GM12878 (cell line): Measurements from ENCODE around the gene LY6G5C. TPM values are rescaled to one million over a fixed set of nuclear protein-coding genes. Genes with fewer than 3 reads are reported as not detected.

Experiments used
- ATAC-seq: fragments of 200-7000 bp; cut with Tn5 transposase; 3 replicates; pipeline ENCODE4 v1.9.1; 2020; ENCODE audit warnings: mild to moderate bottlenecking, moderate library complexity
- BruUV-seq: library from RNA; stranded (reverse); fragments of 400-500 nt; replicated peaks from 2 replicates; lab custom pipeline; 2021; lab: Mats Ljungman, UMichigan
- CTCF ChIA-PET: fragments of 300-600 bp; sonication (Branson Sonifier 250); formaldehyde crosslinking; extraction: SDS; loops from one replicate; lab custom pipeline; 2021; ENCODE audit warnings: inconsistent platforms; lab: Yijun Ruan, JAX
- POLR2A ChIA-PET: fragments of 350-600 bp; formaldehyde crosslinking; extraction: SDS; loops from one replicate; lab custom pipeline; 2021; ENCODE audit warnings: inconsistent platforms; lab: Charles Lee
- RAD21 ChIA-PET: fragments of 300-600 bp; sonication (Branson Sonifier 250); formaldehyde crosslinking; loops from one replicate; lab custom pipeline; 2023; ENCODE audit warnings: antibody characterized with exemption; ENCODE audit not compliant: unreplicated experiment; lab: Charles Lee
- SMC1A ChIA-PET: fragments of 300-600 bp; sonication (Branson Sonifier 250); formaldehyde crosslinking; loops from one replicate; lab custom pipeline; 2023; ENCODE audit not compliant: unreplicated experiment, uncharacterized antibody; lab: Charles Lee
- DNase-seq: peaks from one replicate; pipeline ENCODE4 v3.0.0-alpha.2; 2011; ENCODE audit warnings: low read depth, low spot score
- FAIRE-seq: peaks from 3 replicates; lab custom pipeline; 2011; peaks lifted over from hg19 to GRCh38; lab: Jason Lieb, UNC
- H2AFZ ChIP-seq: 2 replicates; pipeline ENCODE4 v1.6.0; 2011; ENCODE audit warnings: low read depth, low read length, control low read depth; ENCODE audit not compliant: control insufficient read depth
- H3K27ac ChIP-seq: 2 replicates; pipeline ENCODE4 v1.5.1; 2011; ENCODE audit warnings: control low read depth; ENCODE audit not compliant: control insufficient read depth, insufficient read depth
- H3K27me3 ChIP-seq, 2 experiments: replicated peaks in 1 of 2; 2 replicates each; pipeline versions ENCODE4 v1.6.0 to v1.6.1; 2011; ENCODE audit warnings: low read length in 1 of 2; ENCODE audit not compliant: control insufficient read depth in 2 of 2, insufficient read depth in 2 of 2
- H3K36me3 ChIP-seq, 2 experiments: 2 replicates each; pipeline ENCODE4 v1.5.1; 2011; ENCODE audit warnings: low read length in 1 of 2; ENCODE audit not compliant: control insufficient read depth in 2 of 2, insufficient read depth in 2 of 2
- H3K4me1 ChIP-seq: 2 replicates; pipeline ENCODE4 v1.6.1; 2011; ENCODE audit warnings: mild to moderate bottlenecking, low read length, moderate library complexity, mixed read lengths; ENCODE audit not compliant: control insufficient read depth, insufficient read depth
- H3K4me2 ChIP-seq: 2 replicates; pipeline ENCODE4 v1.6.0; 2011; ENCODE audit warnings: control low read depth; ENCODE audit not compliant: control insufficient read depth, insufficient read depth
- H3K4me3 ChIP-seq: fragments of 200-600 bp; sonication (generic); 2 replicates; pipeline ENCODE4 v1.5.1; 2016
- H3K79me2 ChIP-seq: 2 replicates; pipeline ENCODE4 v1.6.0; 2011; ENCODE audit warnings: low read length; ENCODE audit not compliant: control insufficient read depth, insufficient read depth
- H3K9ac ChIP-seq: 2 replicates; pipeline ENCODE4 v1.8.0; 2011; ENCODE audit warnings: low read length, control low read depth, mixed read lengths; ENCODE audit not compliant: control insufficient read depth, insufficient read depth
- H3K9me3 ChIP-seq: replicated peaks from 3 replicates; pipeline ENCODE4 v1.5.1; 2011; ENCODE audit warnings: mild to moderate bottlenecking, low read length; ENCODE audit not compliant: control insufficient read depth, insufficient read depth
- H4K20me1 ChIP-seq: 2 replicates; pipeline ENCODE4 v1.6.0; 2011; ENCODE audit not compliant: control insufficient read depth, insufficient read depth
- CHD1 ChIP-seq: IDR thresholded peaks from 2 replicates; pipeline ENCODE4 v1.6.1; 2012; ENCODE audit warnings: low read depth, low read length, improper control_type of control experiment
- EGR1 ChIP-seq, 2 experiments: IDR thresholded peaks; 1 replicate in 1 of 2; 2 replicates in 1 of 2; pipeline ENCODE4 v1.6.1; 2011 to 2012; ENCODE audit warnings: low read depth in 2 of 2, low read length in 2 of 2, borderline replicate concordance in 1 of 2, mild to moderate bottlenecking in 1 of 2, moderate library complexity in 1 of 2
- GABPA ChIP-seq: IDR thresholded peaks from 2 replicates; pipeline ENCODE4 v1.6.1; 2014; ENCODE audit warnings: antibody characterized with exemption, low read depth, mild to moderate bottlenecking, inconsistent platforms
- STAT3 ChIP-seq: IDR thresholded peaks from 2 replicates; pipeline ENCODE4 v1.6.1; 2011; ENCODE audit warnings: low read depth, low read length, improper control_type of control experiment
- SUPT20H ChIP-seq: IDR thresholded peaks from 2 replicates; pipeline ENCODE4 v1.6.1; 2011; ENCODE audit warnings: low read depth, mild to moderate bottlenecking, low read length, moderate library complexity, borderline replicate concordance; ENCODE audit not compliant: control insufficient read depth
- WRNIP1 ChIP-seq: IDR thresholded peaks from 2 replicates; pipeline ENCODE4 v1.6.1; 2011; ENCODE audit warnings: low read depth, low read length, improper control_type of control experiment, borderline replicate concordance
- WGBS: methylation state at CpG from one replicate; pipeline ENCODE4 v1.1.6; 2016; ENCODE audit warnings: low lambda C conversion rate; ENCODE audit not compliant: insufficient replicate concordance, insufficient coverage; ENCODE audit errors: missing lambda C conversion rate; 5-methylcytosine and 5-hydroxymethylcytosine counted together
- in situ Hi-C: fragments of 300-500 bp; cut with MboI; formaldehyde crosslinking; loops from 9 replicates; pipeline ENCODE4 v1.14.3; 2018; ENCODE audit warnings: mixed read lengths
- intact Hi-C: fragments of 100-400 bp; cut with micrococcal nuclease; formaldehyde crosslinking; loops from one replicate; pipeline ENCODE4 v1.14.2; 2022; ENCODE audit not compliant: unreplicated experiment
- polyA plus RNA-seq, 11 experiments: library from polyadenylated mRNA; depleted of rRNA in 4 of 11; unstranded in 6 of 11; stranded (reverse) in 5 of 11; fragments of >200 nt; fragmentation: Nextera tagmentation in 4 of 11; fragmentation: Illumina TruSeq in 1 of 11; extraction: Ambion mirVana in 4 of 11; extraction: Trizol in 1 of 11; gene quantifications; 1 replicate in 1 of 11; 2 replicates in 10 of 11; pipeline versions ENCODE4 v1.2.1 to v1.2.3, GENCODE V29; 2011 to 2016; ENCODE audit warnings: inconsistent platforms in 2 of 11, missing spikeins in 2 of 11, low read depth in 1 of 11
- total RNA-seq, 4 experiments: library from RNA; depleted of rRNA in 3 of 4; stranded (reverse); fragments of >200 nt in 3 of 4; fragmentation: Illumina TruSeq in 1 of 4; extraction: Trizol in 1 of 4; gene quantifications; 2 replicates each; pipeline versions ENCODE4 v1.2.1 to v1.2.3, GENCODE V29; 2013 to 2021

Gene LY6G5C
- total and polyA plus RNA-seq, 10 of the 15 experiments (the other 5 are each of a cell fraction or from before 2014, with no cell fraction given), result 0.76 to 6.1 (median 1.7) TPM

GRCh38 chr6:31721351-31722020 lies 40.6 kb upstream of the LY6G5C start, which contains the start of gene LY6G6C:
Gene LY6G6C (minus strand): TSS chr6:31721746. CDS start chr6:31721679, 67 bp downstream.
- BruUV-seq, result no TSS peak
- H3K4me1 ChIP-seq, result no peaks in the 10 kb centered on the region
- no peak for ATAC-seq
- POLR2A ChIA-PET, result interaction anchor here (1.3 kb wide), 1 partner anchor 9 kb away, joined by 3 read pairs; no protein-coding TSS in a partner anchor
- H3K27me3 ChIP-seq, result no peaks in the 10 kb centered on the region; a peak in 1 of 4 replicates
- 25% methylated on average over 4 of the region's 4 CpGs for WGBS
- H3K9ac ChIP-seq, result no peak within 1 kb of the TSS
- no peaks in the 10 kb centered on the region for H3K79me2 ChIP-seq
- H3K36me3 ChIP-seq, result no peaks in the 10 kb centered on the region
- no peak within 1 kb of the TSS for H3K4me3 ChIP-seq
- H3K4me2 ChIP-seq, result no peak within 1 kb of the TSS
- TF ChIP-seq CHD1, result no peak
- no peak for TF ChIP-seq SUPT20H
- no peak for TF ChIP-seq WRNIP1
- TF ChIP-seq STAT3, result no peak
- TF ChIP-seq EGR1 (IDR thresholded peaks at IDR 0.05; ENCODE audit: borderline replicate concordance in 1 of 2, low read depth in 2 of 2, low read length in 2 of 2), result no peak
- no peak for TF ChIP-seq GABPA
- no peak for FAIRE-seq
- SMC1A ChIA-PET, result no interaction called here
- no peaks in the 10 kb centered on the region for H4K20me1 ChIP-seq
- CTCF ChIA-PET, result interaction anchor here (1.7 kb wide), 1 partner anchor 40 kb away, joined by 6 read pairs; no protein-coding TSS in a partner anchor
- RAD21 ChIA-PET, result interaction anchor here (1.2 kb wide), 1 partner anchor 36 kb away, joined by 3 read pairs; no protein-coding TSS in a partner anchor
- in situ Hi-C loops (no loop called here), intact Hi-C loops (no loop called here)
- no peak within 1 kb of the TSS for H2AFZ ChIP-seq
- H3K9me3 ChIP-seq, result no peaks in the 10 kb centered on the region
- no peak for DNase-seq
- H3K27ac ChIP-seq, result no peak within 1 kb of the TSS
